ENCODE data around the gene PCSK2.

PCSK2 gene

GRCh38 chr20:17236766-17237165 lies 9.9 kb downstream of the PCSK2 start:
- DNase-seq (ENCODE audit: low read depth), result no peak

GRCh38 chr20:17248224-17248623 lies 21.4 kb downstream of the PCSK2 start:
- H3K4me3 ChIP-seq (ENCODE audit: control insufficient read depth, low read depth, low read length), result no peak overlapping the region
- no peak for TF ChIP-seq CTCF (conservative IDR thresholded peaks at IDR 0.05; ENCODE audit: control insufficient read depth, insufficient read depth, low read depth, low read length)
- no peak for DNase-seq (ENCODE audit: low read depth)

More at GRCh38 chr20:17236766-17237165, 9.9 kb downstream of the PCSK2 start:
- no peak overlapping the region for H3K4me3 ChIP-seq (ENCODE audit: control insufficient read depth, low read depth, low read length)
- TF ChIP-seq CTCF (conservative IDR thresholded peaks at IDR 0.05; ENCODE audit: control insufficient read depth, insufficient read depth, low read depth, low read length), result no peak

- no peak for DNase-seq (ENCODE audit: low read depth)
- TF ChIP-seq CTCF (conservative IDR thresholded peaks at IDR 0.05; ENCODE audit: control insufficient read depth, insufficient read depth, low read depth, low read length), result no peak
- no peak overlapping the region for H3K4me3 ChIP-seq (ENCODE audit: control insufficient read depth, low read depth, low read length)
Measured at GRCh38 chr20:17262786-17263185, 35.9 kb downstream of the PCSK2 start.

GRCh38 chr20:17273717-17274116 lies 46.9 kb downstream of the PCSK2 start:
- no peak for TF ChIP-seq CTCF (conservative IDR thresholded peaks at IDR 0.05; ENCODE audit: control insufficient read depth, insufficient read depth, low read depth, low read length)
- no peak for DNase-seq (ENCODE audit: low read depth)
- H3K4me3 ChIP-seq (ENCODE audit: control insufficient read depth, low read depth, low read length), result no peak overlapping the region

GRCh38 chr20:17276101-17276500 lies 49.3 kb downstream of the PCSK2 start:
- TF ChIP-seq CTCF (conservative IDR thresholded peaks at IDR 0.05; ENCODE audit: control insufficient read depth, insufficient read depth, low read depth, low read length), result no peak
- DNase-seq (ENCODE audit: low read depth), result no peak

GRCh38 chr20:17281478-17281877 lies 54.6 kb downstream of the PCSK2 start:
- DNase-seq (ENCODE audit: low read depth), result no peak
- H3K4me3 ChIP-seq (ENCODE audit: control insufficient read depth, low read depth, low read length), result no peak overlapping the region
- TF ChIP-seq CTCF (conservative IDR thresholded peaks at IDR 0.05; ENCODE audit: control insufficient read depth, insufficient read depth, low read depth, low read length), result peak; percentile 15

More at GRCh38 chr20:17276101-17276500, 49.3 kb downstream of the PCSK2 start:
- H3K4me3 ChIP-seq (ENCODE audit: control insufficient read depth, low read depth, low read length), result no peak overlapping the region

GRCh38 chr20:17282501-17282900 lies 55.7 kb downstream of the PCSK2 start:
- no peak for DNase-seq (ENCODE audit: low read depth)
- no peak overlapping the region for H3K4me3 ChIP-seq (ENCODE audit: control insufficient read depth, low read depth, low read length)

More at GRCh38 chr20:17282501-17282900, 55.7 kb downstream of the PCSK2 start:
- TF ChIP-seq CTCF (conservative IDR thresholded peaks at IDR 0.05; ENCODE audit: control insufficient read depth, insufficient read depth, low read depth, low read length), result no peak

Data from fibroblast of mammary gland (primary cell).